Mesothelial cell of epicardium (in vitro differentiated cells): ENCODE results near the gene RASEF. TPM values are rescaled to one million over a fixed set of nuclear protein-coding genes. Genes with fewer than 3 reads are reported as not detected.
"Not testable (repeated sequence)": the region's sequence is repeated elsewhere in the genome, so short reads cannot be mapped to it uniquely, and the experiment has no call there.

Source experiments
- DNase-seq, 2 experiments: peaks; one replicate each; pipeline ENCODE4 v3.0.0; 2021; ENCODE audit warnings: low spot score in 2 of 2; ENCODE audit not compliant: unreplicated experiment in 2 of 2
- H3K27ac Mint-ChIP-seq: 2 replicates; pipeline ENCODE4 v1.8.0; 2021; ENCODE audit warnings: mixed read lengths
- H3K27me3 Mint-ChIP-seq: 2 replicates; pipeline ENCODE4 v1.8.0; 2021; ENCODE audit warnings: low read depth, mixed read lengths
- H3K36me3 Mint-ChIP-seq: 2 replicates; pipeline ENCODE4 v1.8.0; 2021; ENCODE audit warnings: mixed read lengths
- H3K4me1 Mint-ChIP-seq: 2 replicates; pipeline ENCODE4 v1.8.0; 2021; ENCODE audit warnings: mixed read lengths
- H3K4me3 Mint-ChIP-seq: 2 replicates; pipeline ENCODE4 v1.8.0; 2021; ENCODE audit warnings: mild to moderate bottlenecking, moderate library complexity, mixed read lengths
- H3K9me3 Mint-ChIP-seq: 2 replicates; pipeline ENCODE4 v1.8.0; 2021; ENCODE audit warnings: mixed read lengths
- total RNA-seq: library from RNA; stranded (reverse); gene quantifications from 3 replicates; pipeline ENCODE4 v1.2.1, GENCODE V29; 2021
- TF ChIP-seq, protein P1 (sequence below): fragments of 200-600 bp; sonication (generic); IDR thresholded peaks from one replicate; pipeline ENCODE4 v1.5.0; 2021; ENCODE audit warnings: antibody characterized with exemption; ENCODE audit not compliant: unreplicated experiment

Gene RASEF
- total RNA-seq, 1 donor from 2014 or later, result 4.0 TPM

- no peak for DNase-seq
- Mint-ChIP-seq H3K4me3 (no peak overlapping the region), H3K36me3 (no peaks in the 10 kb centered on the region), H3K9me3 (no peaks in the 10 kb centered on the region), H3K27me3 (no peaks in the 10 kb centered on the region), H3K4me1 (peaks cover 6% of the 10 kb centered on the region), H3K27ac (no peak overlapping the region)
- TF ChIP-seq, protein P1, sequence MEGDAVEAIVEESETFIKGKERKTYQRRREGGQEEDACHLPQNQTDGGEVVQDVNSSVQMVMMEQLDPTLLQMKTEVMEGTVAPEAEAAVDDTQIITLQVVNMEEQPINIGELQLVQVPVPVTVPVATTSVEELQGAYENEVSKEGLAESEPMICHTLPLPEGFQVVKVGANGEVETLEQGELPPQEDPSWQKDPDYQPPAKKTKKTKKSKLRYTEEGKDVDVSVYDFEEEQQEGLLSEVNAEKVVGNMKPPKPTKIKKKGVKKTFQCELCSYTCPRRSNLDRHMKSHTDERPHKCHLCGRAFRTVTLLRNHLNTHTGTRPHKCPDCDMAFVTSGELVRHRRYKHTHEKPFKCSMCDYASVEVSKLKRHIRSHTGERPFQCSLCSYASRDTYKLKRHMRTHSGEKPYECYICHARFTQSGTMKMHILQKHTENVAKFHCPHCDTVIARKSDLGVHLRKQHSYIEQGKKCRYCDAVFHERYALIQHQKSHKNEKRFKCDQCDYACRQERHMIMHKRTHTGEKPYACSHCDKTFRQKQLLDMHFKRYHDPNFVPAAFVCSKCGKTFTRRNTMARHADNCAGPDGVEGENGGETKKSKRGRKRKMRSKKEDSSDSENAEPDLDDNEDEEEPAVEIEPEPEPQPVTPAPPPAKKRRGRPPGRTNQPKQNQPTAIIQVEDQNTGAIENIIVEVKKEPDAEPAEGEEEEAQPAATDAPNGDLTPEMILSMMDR, result no peak
Observed at GRCh38 chr9:82949203-82949602, 113.7 kb downstream of the RASEF start.

DNA sequence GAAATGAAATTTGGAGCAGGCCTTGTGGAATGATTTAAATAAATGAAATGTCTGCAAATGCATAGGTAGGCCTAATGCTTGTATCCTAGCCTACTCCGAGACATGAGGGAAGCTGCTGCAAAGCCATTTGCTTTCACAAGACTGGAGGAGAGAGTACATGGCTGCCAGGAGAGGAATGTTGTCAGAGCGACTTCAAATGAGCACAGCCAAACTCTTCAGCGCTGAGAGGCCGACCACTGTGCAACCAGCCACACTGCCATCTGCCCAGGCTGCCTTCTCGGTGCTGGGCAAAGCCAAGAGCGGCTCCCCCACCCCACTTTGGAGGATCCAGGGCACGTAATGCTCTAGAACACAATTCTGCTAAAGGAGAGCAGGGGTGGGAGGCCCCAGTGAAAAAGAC lies 122.6 kb downstream of the RASEF start:
- H3K36me3 Mint-ChIP-seq, result no peaks in the 10 kb centered on the region
- H3K9me3 Mint-ChIP-seq, result peaks cover 5% of the 10 kb centered on the region
- TF ChIP-seq, protein P1, result no peak
- no peaks in the 10 kb centered on the region for H3K4me1 Mint-ChIP-seq
- H3K27ac Mint-ChIP-seq, result no peak overlapping the region
- no peak overlapping the region for H3K4me3 Mint-ChIP-seq
- DNase-seq, result no peak
- H3K27me3 Mint-ChIP-seq, result no peaks in the 10 kb centered on the region

DNA sequence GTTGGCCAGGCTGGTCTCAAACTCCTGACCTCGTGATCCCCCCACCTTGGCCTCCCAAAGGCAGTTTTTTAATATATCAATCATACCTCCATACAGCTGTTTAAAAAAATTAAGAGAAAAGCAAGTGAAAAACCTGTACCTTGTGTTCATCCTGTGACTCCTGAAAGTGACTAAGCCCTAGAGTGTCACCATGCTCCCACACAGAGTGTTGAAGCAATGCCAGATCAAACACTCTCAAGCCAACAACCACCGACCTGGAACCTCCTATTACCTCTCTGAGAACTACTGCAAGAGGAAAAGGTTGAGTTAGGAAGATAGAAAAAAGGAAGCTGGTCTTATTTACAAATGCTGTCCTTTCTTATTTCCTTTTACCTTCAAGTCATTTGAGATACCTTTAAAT lies 123.5 kb downstream of the RASEF start:
- Mint-ChIP-seq H3K27me3 (no peaks in the 10 kb centered on the region), H3K4me3 (no peak overlapping the region), H3K36me3 (no peaks in the 10 kb centered on the region), H3K4me1 (peaks cover 6% of the 10 kb centered on the region), H3K9me3 (peaks cover 5% of the 10 kb centered on the region), H3K27ac (no peak overlapping the region)
- TF ChIP-seq, protein P1, result no peak
- no peak for DNase-seq

GRCh38 chr9:82938426-82939218 lies 124.3 kb downstream of the RASEF start:
- Mint-ChIP-seq H3K27ac (no peak overlapping the region), H3K4me3 (no peak overlapping the region), H3K4me1 (peaks cover 6% of the 10 kb centered on the region), H3K36me3 (no peaks in the 10 kb centered on the region), H3K27me3 (no peaks in the 10 kb centered on the region), H3K9me3 (peaks cover 1% of the 10 kb centered on the region)
- TF ChIP-seq, protein P1, result no peak
- no peak for DNase-seq

DNA sequence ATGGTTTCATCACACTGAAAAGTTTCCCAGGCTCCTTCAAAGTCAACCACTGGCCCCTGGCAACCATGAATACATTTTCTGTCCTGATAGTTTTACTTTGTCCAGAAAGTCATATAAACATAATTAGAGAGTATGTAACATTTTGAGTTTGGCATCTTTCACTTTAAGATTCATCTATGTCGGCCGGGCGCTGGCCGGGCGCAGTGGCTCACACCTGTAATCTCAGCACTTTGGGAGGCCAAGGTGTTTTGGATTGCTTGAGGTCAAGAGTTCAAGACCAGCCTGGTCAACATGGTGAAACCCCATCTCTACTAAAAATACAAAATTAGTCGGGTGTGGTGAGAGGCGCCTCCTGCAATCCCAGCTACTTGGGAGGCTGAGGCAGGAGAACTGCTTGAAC lies 126.4 kb downstream of the RASEF start:
- not testable (repeated sequence) for H3K9me3 Mint-ChIP-seq, H3K4me3 Mint-ChIP-seq, H3K27ac Mint-ChIP-seq, H3K4me1 Mint-ChIP-seq, DNase-seq, H3K36me3 Mint-ChIP-seq, H3K27me3 Mint-ChIP-seq

DNA sequence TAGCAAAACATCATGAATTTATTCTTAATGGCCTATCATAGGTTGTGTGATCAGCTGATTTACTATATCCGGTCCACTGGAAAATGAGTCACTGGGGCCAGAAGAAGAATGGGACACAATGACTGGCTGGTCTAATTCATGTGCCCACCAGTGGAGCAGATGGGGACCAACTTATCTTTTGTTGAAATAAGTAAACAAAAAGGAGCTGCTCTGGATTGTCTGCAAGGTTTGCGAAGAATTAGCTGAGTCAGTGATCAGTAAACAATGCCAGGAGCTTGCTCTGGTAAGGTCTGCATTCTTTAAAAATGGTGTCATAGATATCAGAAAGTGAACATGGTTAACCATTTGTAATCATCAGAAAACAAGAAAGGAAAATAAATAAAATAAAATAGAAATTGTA lies 128.0 kb downstream of the RASEF start:
- Mint-ChIP-seq H3K36me3 (no peaks in the 10 kb centered on the region), H3K4me1 (peaks cover 13% of the 10 kb centered on the region), H3K9me3 (no peaks in the 10 kb centered on the region), H3K27me3 (no peaks in the 10 kb centered on the region), H3K27ac (peak overlapping the region; percentile 19), H3K4me3 (no peak overlapping the region)
- DNase-seq, result no peak
- TF ChIP-seq, protein P1, result no peak

- H3K4me1 Mint-ChIP-seq, result peaks cover 22% of the 10 kb centered on the region
- not testable (repeated sequence) for H3K27me3 Mint-ChIP-seq, H3K27ac Mint-ChIP-seq, H3K9me3 Mint-ChIP-seq, DNase-seq, H3K4me3 Mint-ChIP-seq, H3K36me3 Mint-ChIP-seq
Observed at GRCh38 chr9:82934025-82934424, 128.9 kb downstream of the RASEF start.
